Hepatocyte (in vitro differentiated cells): ENCODE results near the gene OCEL1. TPM values are rescaled to one million over a fixed set of nuclear protein-coding genes. Genes with fewer than 3 reads are reported as not detected.

ENCODE experiments used
- DNase-seq: peaks from one replicate; pipeline ENCODE4 v3.0.0-alpha.2; 2016; ENCODE audit warnings: low spot score
- H2AFZ ChIP-seq: fragments of 200-600 bp; sonication (generic); 2 replicates; pipeline ENCODE4 v1.6.0; 2016; ENCODE audit warnings: antibody characterized with exemption, mild to moderate bottlenecking
- H3K27ac ChIP-seq: fragments of 200-600 bp; sonication (generic); 2 replicates; pipeline ENCODE4 v1.5.1; 2016; ENCODE audit warnings: mild to moderate bottlenecking
- H3K27me3 ChIP-seq: fragments of 200-600 bp; sonication (generic); 2 replicates; pipeline ENCODE4 v1.6.1; 2016
- H3K36me3 ChIP-seq: fragments of 200-600 bp; sonication (generic); replicated peaks from 2 replicates; pipeline ENCODE4 v1.5.1; 2016; ENCODE audit warnings: low read depth; ENCODE audit not compliant: insufficient read depth
- H3K4me1 ChIP-seq: fragments of 200-600 bp; sonication (generic); 2 replicates; pipeline ENCODE4 v1.5.1; 2016; ENCODE audit warnings: mild to moderate bottlenecking, moderate library complexity; ENCODE audit not compliant: insufficient read depth
- H3K4me2 ChIP-seq: fragments of 200-600 bp; sonication (generic); 2 replicates; pipeline ENCODE4 v1.6.0; 2016
- H3K4me3 ChIP-seq: fragments of 200-600 bp; sonication (generic); 2 replicates; pipeline ENCODE4 v1.5.1; 2016; ENCODE audit warnings: mild to moderate bottlenecking
- H3K79me2 ChIP-seq: fragments of 200-600 bp; sonication (generic); 2 replicates; pipeline ENCODE4 v1.6.0; 2017; ENCODE audit warnings: mild to moderate bottlenecking
- H3K9me2 ChIP-seq: fragments of 200-600 bp; sonication (generic); replicated peaks from 2 replicates; pipeline ENCODE4 v1.6.0; 2017; ENCODE audit warnings: mild to moderate bottlenecking; ENCODE audit not compliant: insufficient read depth
- H3K9me3 ChIP-seq: fragments of 200-600 bp; sonication (generic); 2 replicates; pipeline ENCODE4 v1.5.1; 2016; ENCODE audit warnings: low read depth, mild to moderate bottlenecking
- H4K20me1 ChIP-seq: fragments of 200-600 bp; sonication (generic); 2 replicates; pipeline ENCODE4 v1.6.0; 2016; ENCODE audit warnings: mild to moderate bottlenecking; ENCODE audit not compliant: insufficient read depth, poor library complexity, severe bottlenecking
- CTCF ChIP-seq: fragments of 200-600 bp; sonication (generic); IDR thresholded peaks from 2 replicates; pipeline ENCODE4 v1.5.1; 2016; ENCODE audit warnings: antibody characterized with exemption, mild to moderate bottlenecking; ENCODE audit not compliant: poor library complexity
- EZH2 ChIP-seq: fragments of 200-600 bp; sonication (generic); IDR thresholded peaks from 2 replicates; pipeline ENCODE4 v1.6.1; 2016; ENCODE audit warnings: antibody characterized with exemption, mild to moderate bottlenecking, borderline replicate concordance
- EZH2phosphoT487 ChIP-seq: fragments of 200-600 bp; sonication (generic); IDR thresholded peaks from one replicate; pipeline ENCODE4 v1.6.1; 2018; ENCODE audit warnings: antibody characterized with exemption, mild to moderate bottlenecking, low read depth, moderate library complexity; ENCODE audit not compliant: unreplicated experiment, severe bottlenecking
- WGBS: methylation state at CpG from one replicate; pipeline ENCODE4 v1.1.6; 2016; ENCODE audit warnings: low lambda C conversion rate; ENCODE audit errors: missing lambda C conversion rate; 5-methylcytosine and 5-hydroxymethylcytosine counted together
- polyA plus RNA-seq: library from polyadenylated mRNA; unstranded; fragments of >200 nt; fragmentation: Nextera tagmentation; extraction: Ambion mirVana; gene quantifications from 2 replicates; pipeline ENCODE4 v1.2.1, GENCODE V29; 2016
- total RNA-seq: library from RNA; depleted of rRNA; stranded (reverse); fragments of >200 nt; gene quantifications from 2 replicates; pipeline ENCODE4 v1.2.3, GENCODE V29; 2014

The OCEL1 gene
- total and polyA plus RNA-seq, 2 experiments from 2014 or later, result 9.5 to 47.7 TPM

DNA sequence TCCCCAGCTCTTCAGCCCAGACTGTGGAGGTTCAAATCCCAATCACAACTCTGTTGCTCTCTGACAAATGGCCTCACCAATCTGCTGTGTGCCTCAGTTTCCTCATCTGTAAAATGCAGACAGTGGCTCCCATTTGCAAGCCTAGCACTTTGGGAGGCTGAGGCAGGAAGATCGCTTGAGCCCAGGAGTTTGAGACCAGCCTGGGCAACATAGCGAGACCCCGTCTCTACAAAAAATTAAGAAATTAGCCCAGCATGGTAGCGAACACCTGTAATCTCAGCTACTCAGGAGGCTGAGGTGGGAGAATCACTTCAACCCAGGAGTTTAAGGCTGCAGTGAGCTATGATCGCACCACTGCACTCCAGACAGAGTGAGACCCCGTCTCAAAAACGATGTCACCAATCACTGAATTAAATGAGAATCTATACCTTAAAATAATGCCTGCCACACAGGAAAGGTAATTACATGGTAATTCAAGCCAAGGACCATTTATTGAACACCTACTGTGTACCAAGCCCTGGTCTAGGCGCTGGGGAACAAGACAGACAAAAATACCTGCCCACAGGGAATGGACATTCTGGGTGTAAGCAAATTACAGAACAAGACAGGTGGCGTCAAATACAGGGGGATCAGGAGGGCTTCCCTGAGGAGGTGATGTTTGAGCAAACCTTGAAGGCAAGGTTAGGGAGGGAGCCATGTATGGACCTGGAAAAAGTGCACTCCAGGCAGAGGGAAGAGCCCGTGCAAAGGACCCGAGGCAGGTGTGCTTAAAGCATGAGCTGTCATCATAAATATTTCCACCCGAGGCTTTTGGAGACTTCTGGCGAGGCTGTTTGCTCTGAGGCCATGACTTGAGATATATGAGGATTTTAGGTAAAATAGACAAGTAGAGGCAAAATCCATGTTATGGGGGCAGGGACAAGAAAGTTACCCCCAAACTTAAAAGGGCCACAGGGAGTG lies 12.0 kb downstream of the OCEL1 start:
- H3K27ac ChIP-seq, result no peak overlapping the region
- H3K4me3 ChIP-seq, result no peak overlapping the region
- peaks cover 82% of the 10 kb centered on the region for H3K79me2 ChIP-seq
- no peaks in the 10 kb centered on the region for H3K36me3 ChIP-seq
- peaks cover 48% of the 10 kb centered on the region for H4K20me1 ChIP-seq
- DNase-seq, result no peak
- TF ChIP-seq CTCF, result no peak
- TF ChIP-seq EZH2phosphoT487, result no peak
- TF ChIP-seq EZH2, result no peak
- H3K27me3 ChIP-seq, result no peaks in the 10 kb centered on the region
- 88% methylated on average over 13 of the region's 13 CpGs for WGBS
- no peak overlapping the region for H3K4me2 ChIP-seq
- H2AFZ ChIP-seq, result no peak overlapping the region
- H3K9me3 ChIP-seq, result no peaks in the 10 kb centered on the region
- no peaks in the 10 kb centered on the region for H3K9me2 ChIP-seq
- peaks cover 55% of the 10 kb centered on the region for H3K4me1 ChIP-seq

DNA sequence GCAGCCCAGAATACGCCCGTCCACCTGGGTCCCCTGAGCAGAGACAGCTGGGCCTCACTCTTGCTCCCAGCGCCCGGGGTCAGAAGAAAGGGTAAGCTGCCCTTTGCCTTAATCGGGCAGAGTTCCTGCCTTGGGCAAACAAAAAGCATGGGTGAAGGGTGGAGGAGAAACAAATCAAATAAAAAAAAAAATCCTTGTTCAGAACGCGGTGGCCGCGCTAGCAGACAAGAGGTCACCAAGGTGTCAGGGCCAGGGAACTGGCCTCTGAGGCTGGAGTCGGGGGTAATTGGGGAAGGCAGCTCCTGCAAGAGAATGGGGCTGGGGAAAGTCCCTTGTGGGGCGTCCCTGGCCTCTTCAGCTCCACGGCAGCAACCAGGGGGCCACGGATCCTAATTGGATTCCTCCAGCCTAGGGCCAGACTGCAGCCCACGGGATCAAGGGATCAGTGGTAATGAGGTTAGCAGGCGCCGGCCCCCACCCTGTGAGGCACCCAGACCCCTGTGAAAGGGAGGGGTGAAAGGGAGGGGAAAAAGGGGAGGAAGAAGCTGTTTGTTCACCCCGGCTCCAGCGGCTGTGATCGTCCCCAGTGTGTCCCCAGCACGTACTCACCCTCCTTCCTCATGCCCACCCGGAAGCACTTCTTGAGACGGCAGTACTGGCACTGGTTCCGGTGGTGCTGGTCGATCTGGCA lies 14.2 kb downstream of the OCEL1 start:
- Histone ChIP-seq H3K4me2 (peak overlapping the region; percentile 98), H3K27me3 (no peaks in the 10 kb centered on the region), H3K27ac (peak overlapping the region; percentile 86), H3K4me3 (no peak overlapping the region), H3K79me2 (peaks cover 84% of the 10 kb centered on the region), H3K4me1 (peaks cover 58% of the 10 kb centered on the region), H2AFZ (no peak overlapping the region), H3K9me2 (no peaks in the 10 kb centered on the region), H3K36me3 (no peaks in the 10 kb centered on the region), H4K20me1 (peaks cover 41% of the 10 kb centered on the region), H3K9me3 (no peaks in the 10 kb centered on the region)
- DNase-seq, result no peak
- WGBS, result 56% methylated on average over 23 of the region's 24 CpGs
- TF ChIP-seq CTCF, result no peak

- Histone ChIP-seq H3K4me1 (peaks cover 51% of the 10 kb centered on the region), H2AFZ (no peak overlapping the region), H3K9me3 (no peaks in the 10 kb centered on the region), H3K27me3 (no peaks in the 10 kb centered on the region), H4K20me1 (peaks cover 39% of the 10 kb centered on the region), H3K9me2 (no peaks in the 10 kb centered on the region), H3K4me2 (peak overlapping the region; percentile 98), H3K27ac (peak overlapping the region; percentile 86), H3K79me2 (peaks cover 82% of the 10 kb centered on the region), H3K36me3 (no peaks in the 10 kb centered on the region), H3K4me3 (no peak overlapping the region)
- no peak for DNase-seq
- 83% methylated on average over 6 of the region's 6 CpGs for WGBS
- TF ChIP-seq EZH2phosphoT487, result no peak
- no peak for TF ChIP-seq CTCF
- TF ChIP-seq EZH2, result no peak
Observed at GRCh38 chr19:17240826-17241399, 14.9 kb downstream of the OCEL1 start.
